H1 (cell line): Measurements from ENCODE around the gene TNFRSF1A. TPM values are rescaled to one million over a fixed set of nuclear protein-coding genes. Genes with fewer than 3 reads are reported as not detected.

ENCODE experiments used
- CTCF ChIA-PET: fragments of 300-600 bp; sonication (Branson Sonifier 250); formaldehyde crosslinking; loops from one replicate; lab custom pipeline; 2021; ENCODE audit not compliant: partially characterized antibody; lab: Charles Lee
- POLR2A ChIA-PET: fragments of 300-600 bp; sonication (Branson Sonifier 250); formaldehyde crosslinking; loops from one replicate; lab custom pipeline; 2021; ENCODE audit warnings: inconsistent platforms; ENCODE audit not compliant: partially characterized antibody; lab: Charles Lee
- DNase-seq, 2 experiments: peaks; one replicate each; pipeline versions ENCODE4 v3.0.0 to v3.0.0-alpha.2; 2010 to 2022; ENCODE audit warnings: low spot score in 2 of 2, low read depth in 1 of 2, mixed read lengths in 1 of 2
- FAIRE-seq: peaks from 2 replicates; lab custom pipeline; 2011; peaks lifted over from hg19 to GRCh38; lab: Jason Lieb, UNC
- H2AFZ ChIP-seq: 2 replicates; pipeline ENCODE4 v1.8.1; 2012; ENCODE audit warnings: low read length, inconsistent platforms
- H2AK5ac ChIP-seq: 2 replicates; pipeline ENCODE4 v1.6.1; 2013; ENCODE audit warnings: low read depth, low read length
- H2BK120ac ChIP-seq: replicated peaks from 2 replicates; pipeline ENCODE3; 2013; ENCODE audit warnings: low read depth, low read length, inconsistent platforms
- H2BK12ac ChIP-seq: 2 replicates; pipeline ENCODE4 v1.6.1; 2013; ENCODE audit warnings: low read depth, low read length
- H2BK15ac ChIP-seq: 2 replicates; pipeline ENCODE4 v1.6.1; 2013; ENCODE audit warnings: low read length
- H2BK20ac ChIP-seq: 2 replicates; pipeline ENCODE4 v1.6.1; 2013; ENCODE audit warnings: low read length
- H2BK5ac ChIP-seq: 2 replicates; pipeline ENCODE4 v1.6.1; 2013; ENCODE audit warnings: low read depth, low read length
- H3K14ac ChIP-seq: 2 replicates; pipeline ENCODE4 v1.6.1; 2013; ENCODE audit warnings: inconsistent platforms; ENCODE audit not compliant: insufficient read length
- H3K18ac ChIP-seq: 2 replicates; pipeline ENCODE4 v1.6.1; 2013; ENCODE audit warnings: low read length; ENCODE audit errors: extremely low read depth
- H3K23ac ChIP-seq: 2 replicates; pipeline ENCODE4 v1.6.1; 2013; ENCODE audit warnings: inconsistent platforms; ENCODE audit not compliant: insufficient read length
- H3K23me2 ChIP-seq: 2 replicates; pipeline ENCODE4 v1.6.1; 2013; ENCODE audit warnings: low read depth, low read length
- H3K27ac ChIP-seq: 2 replicates; pipeline ENCODE4 v1.6.1; 2011; ENCODE audit warnings: low read depth, low read length, inconsistent platforms
- H3K27me3 ChIP-seq, 4 experiments: replicated peaks in 1 of 4; 1 replicate in 1 of 4; 2 replicates in 3 of 4; pipeline versions ENCODE4 v1.6.1 to v1.8.1; 2011 to 2013; ENCODE audit warnings: low read length in 3 of 4, mild to moderate bottlenecking in 3 of 4, inconsistent platforms in 2 of 4, mixed read lengths in 2 of 4, moderate library complexity in 1 of 4; ENCODE audit not compliant: control insufficient read depth in 3 of 4, insufficient read depth in 3 of 4; ENCODE audit errors: extremely low read depth in 1 of 4
- H3K36me3 ChIP-seq, 4 experiments: 2 replicates each; pipeline versions ENCODE4 v1.6.1 to v1.8.1; 2011 to 2013; ENCODE audit warnings: mild to moderate bottlenecking in 4 of 4, low read length in 3 of 4, moderate library complexity in 2 of 4, control low read depth in 1 of 4, inconsistent platforms in 1 of 4; ENCODE audit not compliant: insufficient read depth in 4 of 4, control insufficient read depth in 2 of 4
- H3K4ac ChIP-seq: replicated peaks from 2 replicates; pipeline ENCODE3; 2013; ENCODE audit warnings: low read length, low read depth, mixed read lengths, inconsistent platforms; ENCODE audit not compliant: insufficient read length
- H3K4me1 ChIP-seq, 4 experiments: replicated peaks in 1 of 4; 1 replicate in 1 of 4; 2 replicates in 3 of 4; pipeline versions ENCODE4 v1.6.1 to v1.8.1; 2011 to 2013; ENCODE audit warnings: low read length in 3 of 4, inconsistent platforms in 2 of 4, mixed read lengths in 1 of 4; ENCODE audit not compliant: insufficient read depth in 4 of 4, control insufficient read depth in 3 of 4
- H3K4me2 ChIP-seq, 2 experiments: 2 replicates each; pipeline versions ENCODE4 v1.6.1 to v1.8.1; 2011 to 2013; ENCODE audit warnings: low read depth in 2 of 2, low read length in 2 of 2, control low read depth in 1 of 2, inconsistent platforms in 1 of 2, mild to moderate bottlenecking in 1 of 2; ENCODE audit not compliant: insufficient read depth in 1 of 2
- H3K4me3 ChIP-seq, 4 experiments: fragments of 200-600, 300-600 bp in 1 of 4; sonication (generic), shearing (Covaris generic), sonication (Bioruptor Twin) in 1 of 4; 2 replicates each; pipeline versions ENCODE4 v1.5.1 to v1.8.1; 2011 to 2016; ENCODE audit warnings: low read length in 4 of 4, low read depth in 3 of 4, control low read depth in 2 of 4, inconsistent platforms in 2 of 4, mild to moderate bottlenecking in 2 of 4, mixed read lengths in 1 of 4, moderate library complexity in 1 of 4; ENCODE audit not compliant: insufficient read depth in 2 of 4; ENCODE audit errors: extremely low read depth in 1 of 4
- H3K56ac ChIP-seq: replicated peaks from 2 replicates; pipeline ENCODE3; 2013; ENCODE audit warnings: low read depth, mild to moderate bottlenecking, mixed read lengths, low read length, inconsistent platforms; ENCODE audit not compliant: insufficient read length
- H3K79me1 ChIP-seq: 2 replicates; pipeline ENCODE4 v1.6.1; 2013; ENCODE audit warnings: low read depth, low read length, control low read depth
- H3K79me2 ChIP-seq, 2 experiments: 2 replicates each; pipeline versions ENCODE4 v1.6.1 to v1.8.1; 2012 to 2013; ENCODE audit warnings: low read length in 2 of 2, mild to moderate bottlenecking in 2 of 2, inconsistent platforms in 1 of 2; ENCODE audit not compliant: insufficient read depth in 2 of 2, control insufficient read depth in 1 of 2
- H3K9ac ChIP-seq, 4 experiments: replicated peaks in 1 of 4; 1 replicate in 1 of 4; 2 replicates in 3 of 4; pipeline versions ENCODE4 v1.6.1 to v1.8.1; 2011 to 2013; ENCODE audit warnings: low read depth in 3 of 4, low read length in 3 of 4, control low read depth in 2 of 4, mild to moderate bottlenecking in 2 of 4, moderate library complexity in 2 of 4, inconsistent platforms in 1 of 4; ENCODE audit errors: extremely low read depth in 1 of 4
- H3K9me3 ChIP-seq, 2 experiments: 2 replicates each; pipeline versions ENCODE4 v1.6.1 to v1.8.1; 2012 to 2013; ENCODE audit warnings: mild to moderate bottlenecking in 2 of 2, moderate library complexity in 2 of 2, control low read depth in 1 of 2, inconsistent platforms in 1 of 2, low read depth in 1 of 2, low read length in 1 of 2, mixed read lengths in 1 of 2; ENCODE audit not compliant: insufficient read depth in 2 of 2
- H4K20me1 ChIP-seq, 2 experiments: replicated peaks in 1 of 2; 2 replicates each; pipeline versions ENCODE3 to v1.8.1; 2011 to 2013; ENCODE audit warnings: inconsistent platforms in 2 of 2, low read length in 2 of 2, mild to moderate bottlenecking in 1 of 2; ENCODE audit not compliant: insufficient read depth in 2 of 2, control insufficient read depth in 1 of 2
- H4K5ac ChIP-seq: 2 replicates; pipeline ENCODE4 v1.6.1; 2013; ENCODE audit warnings: low read length, low read depth, mixed read lengths, inconsistent platforms; ENCODE audit not compliant: insufficient read length
- H4K8ac ChIP-seq: 2 replicates; pipeline ENCODE4 v1.8.0; 2013; ENCODE audit warnings: mild to moderate bottlenecking, moderate library complexity, low read length, inconsistent platforms; ENCODE audit not compliant: insufficient read depth; ENCODE audit errors: extremely low read depth
- H4K91ac ChIP-seq: replicated peaks from 2 replicates; pipeline ENCODE3; 2013; ENCODE audit warnings: low read length, mixed read lengths, inconsistent platforms; ENCODE audit not compliant: insufficient read length
- BCL11A ChIP-seq, 2 experiments: IDR thresholded peaks; one replicate each; pipeline ENCODE4 v1.6.1; 2011; ENCODE audit warnings: low read depth in 2 of 2, low read length in 2 of 2, mild to moderate bottlenecking in 2 of 2
- CHD1 ChIP-seq: IDR thresholded peaks from 2 replicates; pipeline ENCODE4 v1.6.1; 2012; ENCODE audit warnings: low read depth, low read length, improper control_type of control experiment
- CHD2 ChIP-seq: IDR thresholded peaks from 2 replicates; pipeline ENCODE4 v1.6.1; 2012; ENCODE audit warnings: low read length, improper control_type of control experiment
- RFX5 ChIP-seq: IDR thresholded peaks from 2 replicates; pipeline ENCODE4 v1.6.1; 2011; ENCODE audit warnings: low read depth, low read length, improper control_type of control experiment, borderline replicate concordance
- RNF2 ChIP-seq: fragments of 200-900, 300-1000 bp; sonication (generic); IDR thresholded peaks from 2 replicates; pipeline ENCODE4 v1.7.1; 2016; ENCODE audit warnings: borderline replicate concordance, low read depth, mild to moderate bottlenecking, antibody characterized with exemption, low read length; ENCODE audit not compliant: poor library complexity, severe bottlenecking; ENCODE audit errors: missing control alignments
- SP4 ChIP-seq: IDR thresholded peaks from 2 replicates; pipeline ENCODE4 v1.6.1; 2012; ENCODE audit warnings: low read length, inconsistent platforms
- SUZ12 ChIP-seq: fragments of 200-600 bp; sonication (generic); IDR thresholded peaks from 2 replicates; pipeline ENCODE4 v1.6.1; 2012; ENCODE audit warnings: mild to moderate bottlenecking, inconsistent platforms, low read length, moderate library complexity, mixed read lengths
- TAF1 ChIP-seq: IDR thresholded peaks from 2 replicates; pipeline ENCODE4 v1.6.1; 2011; ENCODE audit warnings: mild to moderate bottlenecking, low read depth, low read length
- WGBS, 2 experiments: shearing (Covaris generic) in 1 of 2; methylation state at CpG; one replicate each; pipeline versions ENCODE4 v1.1.6 to v1.1.7; 2013 to 2015; ENCODE audit warnings: low lambda C conversion rate in 2 of 2, mixed read lengths in 2 of 2, inconsistent platforms in 1 of 2, low coverage in 1 of 2, missing lambda C conversion rate in 1 of 2; ENCODE audit not compliant: insufficient replicate concordance in 2 of 2, insufficient coverage in 1 of 2, insufficient read length in 1 of 2; ENCODE audit errors: extremely low coverage in 1 of 2, missing lambda C conversion rate in 1 of 2; 5-methylcytosine and 5-hydroxymethylcytosine counted together
- polyA plus RNA-seq, 7 experiments: library from polyadenylated mRNA; depleted of rRNA in 3 of 7; stranded (reverse) in 5 of 7; unstranded in 2 of 7; fragments of >200 nt in 5 of 7; fragments of 200-250 nt in 2 of 7; gene quantifications; 1 replicate in 5 of 7; 2 replicates in 1 of 7; 4 replicates in 1 of 7; pipeline versions ENCODE4 v1.2.1 to v1.2.3, GENCODE V29; 2011 to 2013; ENCODE audit warnings: missing spikeins in 2 of 7, mixed read lengths in 2 of 7
- total RNA-seq: library from RNA; stranded (reverse); fragmentation: NEBNext Ultra II Directional; extraction: Animal tissue kit (Norgen Biotek cat#: 25700); gene quantifications from 2 replicates; pipeline ENCODE4 v1.2.1, GENCODE V29; 2021
- TF ChIP-seq, protein P1 (sequence below): IDR thresholded peaks from 2 replicates; pipeline ENCODE4 v1.6.1; 2012; ENCODE audit warnings: inconsistent platforms

The TNFRSF1A gene
- total and polyA plus RNA-seq, 2 of the 8 experiments (the other 6 are each of a cell fraction or from before 2014, with no cell fraction given), result 28.7 to 42.1 TPM

DNA sequence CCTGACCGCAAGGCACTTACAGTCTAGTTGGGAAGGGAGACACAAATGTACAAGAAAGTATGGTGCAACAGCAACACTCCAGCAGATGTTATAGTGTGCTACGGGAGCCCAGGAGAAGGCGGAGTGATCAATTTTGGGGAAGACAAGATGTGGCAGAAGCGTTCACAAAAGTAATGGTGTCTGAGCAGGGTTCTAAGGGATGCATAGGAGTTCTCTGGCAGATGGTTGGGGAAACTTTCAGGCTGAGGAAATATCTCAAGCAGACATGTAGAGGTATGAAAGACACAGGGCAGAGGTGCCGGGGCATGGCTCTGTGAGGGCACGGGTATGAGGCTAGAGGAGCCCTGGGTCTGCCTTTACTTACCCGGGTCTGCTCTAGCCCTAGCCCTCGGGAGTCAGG, 5.1 kb upstream of the TNFRSF1A start:
- Histone ChIP-seq H3K4me1 (peaks cover 3 to 13% (median 11%) of the 10 kb centered on the region in 4 experiments; a peak in 5 of 7 replicates), H2BK5ac (no peak overlapping the region), H3K36me3 (peaks cover 6 to 30% (median 16%) of the 10 kb centered on the region in 4 experiments; a peak in 7 of 8 replicates), H2AK5ac (no peak overlapping the region), H3K4me3 (no peak overlapping the region), H3K79me1 (no peaks in the 10 kb centered on the region), H3K18ac (no peak overlapping the region), H4K20me1 (no peaks in the 10 kb centered on the region), H4K91ac (no peak overlapping the region)
- POLR2A ChIA-PET, result interaction anchor here (1.2 to 17.1 kb wide), 5 partner anchors 9 to 123 kb away, joined by 3 to 286 read pairs (median 141); partner anchors contain the start of genes SCNN1A and VAMP1
- CTCF ChIA-PET, result interaction anchor here (0.5 to 8.9 kb wide), 6 partner anchors 10 to 170 kb away, joined by 3 to 74 read pairs (median 6); partner anchors contain the start of gene SCNN1A
- TF ChIP-seq RNF2 (no peak), RFX5 (no peak), SUZ12 (no peak), CHD1 (no peak), TAF1 (no peak), SP4 (no peak), BCL11A (IDR thresholded peaks at IDR 0.05; ENCODE audit: low read depth in 2 of 2, low read length in 2 of 2) (no peak), CHD2 (no peak)
- TF ChIP-seq, protein P1, sequence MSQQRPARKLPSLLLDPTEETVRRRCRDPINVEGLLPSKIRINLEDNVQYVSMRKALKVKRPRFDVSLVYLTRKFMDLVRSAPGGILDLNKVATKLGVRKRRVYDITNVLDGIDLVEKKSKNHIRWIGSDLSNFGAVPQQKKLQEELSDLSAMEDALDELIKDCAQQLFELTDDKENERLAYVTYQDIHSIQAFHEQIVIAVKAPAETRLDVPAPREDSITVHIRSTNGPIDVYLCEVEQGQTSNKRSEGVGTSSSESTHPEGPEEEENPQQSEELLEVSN, result no peak
- TF ChIP-seq, all 59 proteins: peak for 0
- FAIRE-seq, result no peak
- Histone ChIP-seq H2AFZ (no peak overlapping the region), H2BK12ac (peak overlapping the region; percentile 39; the same call in 1 of the 2 replicates), H3K14ac (no peak overlapping the region), H3K23me2 (no peaks in the 10 kb centered on the region), H4K8ac (no peak overlapping the region; the same call in 1 of the 2 replicates), H2BK20ac (no peak overlapping the region), H2BK15ac (no peak overlapping the region), H4K5ac (no peak overlapping the region), H3K4ac (no peak overlapping the region), H3K79me2 (0 out of 4 replicates have a peak, but pooled peaks cover 0 to 2% of the 10 kb centered on the region in 2 experiments), H3K23ac (no peak overlapping the region), H3K9ac (no peak overlapping the region), H2BK120ac (no peak overlapping the region), H3K27me3 (no peaks in the 10 kb centered on the region), H3K4me2 (no peak overlapping the region), H3K27ac (no peak overlapping the region), H3K56ac (no peak overlapping the region), H3K9me3 (no peaks in the 10 kb centered on the region)
- no peak for DNase-seq
- 89% methylated on average over 8 of the region's 8 CpGs; no CpG with 5 or more reads in 1 of the 2 experiments for WGBS, 2 experiments
